Spleen (tissue), 7 donors: ENCODE measurements around the gene RBM38.
"Not testable (repeated sequence)": the region's sequence is repeated elsewhere in the genome, so short reads cannot be mapped to it uniquely, and the experiment has no call there.

Experiments
- CTCF ChIP-seq, 11 experiments: fragments of 200-600 bp in 7 of 11; fragments of 450-650 bp in 4 of 11; sonication (generic) in 4 of 11; IDR thresholded peaks in 8 of 11; conservative IDR thresholded peaks in 3 of 11; 1 replicate in 7 of 11; 2 replicates in 4 of 11; pipeline versions ENCODE4 v1.4.0 to v1.8.0; 2016 to 2021; ENCODE audit warnings: antibody characterized with exemption in 11 of 11, inconsistent platforms in 4 of 11, mild to moderate bottlenecking in 1 of 11
- POLR2A ChIP-seq, 3 donors: fragments of 450-650 bp; IDR thresholded peaks; one replicate each; pipeline ENCODE4 v1.5.1; 2017; ENCODE audit warnings: antibody characterized with exemption in 3 of 3, mild to moderate bottlenecking in 1 of 3
- donor health status: DM: no; HTN: no; CAD: no; lungs with moderate emphysema.
- donor health status: DM: no; HTN: no; CAD: no.
- donor health status: DM: no; HTN: no; CAD: no.

GRCh38 chr20:57348200-57348921, 42.8 kb upstream of the RBM38 start:
- not testable (repeated sequence) for TF ChIP-seq CTCF (IDR thresholded peaks at IDR 0.05 in 8 of 11, conservative IDR thresholded peaks at IDR 0.05 in 3 of 11); POLR2A (IDR thresholded peaks at IDR 0.05)
